Mesenteric fat pad (tissue), 1 donor: ENCODE measurements around the gene NOS3. TPM values are rescaled to one million over a fixed set of nuclear protein-coding genes. Genes with fewer than 3 reads are reported as not detected.
"Not testable (repeated sequence)": the region's sequence is repeated elsewhere in the genome, so short reads cannot be mapped to it uniquely, and the experiment has no call there.

Source experiments
- DNase-seq: peaks from one replicate; pipeline ENCODE4 v3.0.0-alpha.2; 2020; ENCODE audit warnings: low spot score
- total RNA-seq: library from RNA; stranded (reverse); fragmentation: NEBNext Ultra II Directional; extraction: Animal tissue kit (Norgen Biotek cat#: 25700); gene quantifications from one replicate; pipeline ENCODE4 v1.2.1, GENCODE V29; 2021
- donor health status: DM: yes; HTN: yes; CAD: no.

The NOS3 gene
- total RNA-seq, 1 donor from 2014 or later, result 57.1 TPM

GRCh38 chr7:150998341-150998740 lies 7.5 kb downstream of the NOS3 start:
- DNase-seq, result no peak

DNA sequence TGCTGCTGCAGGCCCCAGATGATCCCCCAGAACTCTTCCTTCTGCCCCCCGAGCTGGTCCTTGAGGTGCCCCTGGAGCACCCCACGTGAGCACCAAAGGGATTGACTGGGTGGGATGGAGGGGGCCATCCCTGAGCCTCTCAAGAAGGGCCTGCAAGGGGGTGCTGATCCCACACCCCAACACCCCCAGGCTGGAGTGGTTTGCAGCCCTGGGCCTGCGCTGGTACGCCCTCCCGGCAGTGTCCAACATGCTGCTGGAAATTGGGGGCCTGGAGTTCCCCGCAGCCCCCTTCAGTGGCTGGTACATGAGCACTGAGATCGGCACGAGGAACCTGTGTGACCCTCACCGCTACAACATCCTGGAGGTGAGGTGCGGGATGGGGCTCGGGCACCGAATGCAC lies 8.2 kb downstream of the NOS3 start:
- no peak for DNase-seq

- no peak for DNase-seq
These were observed 8.8 kb downstream of the NOS3 start for GRCh38 chr7:150999497-151000230.

- no peak for DNase-seq
These were observed 10.2 kb downstream of the NOS3 start for GRCh38 chr7:151000897-151001495.

DNA sequence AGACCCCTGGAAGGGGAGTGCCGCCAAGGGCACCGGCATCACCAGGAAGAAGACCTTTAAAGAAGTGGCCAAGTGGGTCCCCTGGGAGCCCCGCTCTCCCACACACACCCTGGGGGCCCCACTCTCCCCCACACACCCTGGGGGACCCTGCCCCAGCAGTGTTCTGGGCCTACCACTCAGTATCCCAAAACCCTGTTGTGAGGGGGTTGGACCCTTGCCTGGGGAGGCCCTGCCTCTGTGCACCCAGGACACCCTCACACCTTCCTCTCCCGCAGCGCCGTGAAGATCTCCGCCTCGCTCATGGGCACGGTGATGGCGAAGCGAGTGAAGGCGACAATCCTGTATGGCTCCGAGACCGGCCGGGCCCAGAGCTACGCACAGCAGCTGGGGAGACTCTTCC lies 10.7 kb downstream of the NOS3 start:
- DNase-seq, result no peak

GRCh38 chr7:151003572-151003971 lies 12.8 kb downstream of the NOS3 start:
- DNase-seq, result no peak

GRCh38 chr7:151005566-151005965 lies 14.7 kb downstream of the NOS3 start:
- no peak for DNase-seq

DNA sequence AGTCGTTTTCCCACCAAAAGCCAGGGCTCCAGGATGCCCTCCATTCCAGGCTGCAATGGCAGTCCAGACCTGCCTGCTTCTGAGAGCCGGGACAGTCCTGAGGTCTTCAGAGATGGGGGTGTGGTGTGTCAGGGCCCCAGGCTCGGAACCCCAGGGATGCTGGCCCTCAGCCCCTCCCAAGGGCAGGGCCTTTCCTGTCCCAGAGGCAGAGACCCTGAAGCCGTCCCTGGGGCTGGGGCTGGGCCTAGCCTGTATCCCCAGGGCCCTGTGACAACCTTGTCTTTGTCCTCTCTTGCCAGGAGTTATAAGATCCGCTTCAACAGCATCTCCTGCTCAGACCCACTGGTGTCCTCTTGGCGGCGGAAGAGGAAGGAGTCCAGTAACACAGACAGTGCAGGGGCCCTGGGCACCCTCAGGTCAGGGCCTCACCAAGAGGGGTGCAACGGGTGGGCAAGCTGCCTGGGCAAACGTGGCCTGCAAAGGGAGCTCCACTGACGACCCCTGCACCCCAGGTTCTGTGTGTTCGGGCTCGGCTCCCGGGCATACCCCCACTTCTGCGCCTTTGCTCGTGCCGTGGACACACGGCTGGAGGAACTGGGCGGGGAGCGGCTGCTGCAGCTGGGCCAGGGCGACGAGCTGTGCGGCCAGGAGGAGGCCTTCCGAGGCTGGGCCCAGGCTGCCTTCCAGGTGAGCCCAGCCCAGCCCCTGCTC lies 15.9 kb downstream of the NOS3 start:
- DNase-seq, result no peak

- no peak for DNase-seq
These were observed 16.7 kb downstream of the NOS3 start for GRCh38 chr7:151007469-151007898.

GRCh38 chr7:151008143-151008510 lies 17.3 kb downstream of the NOS3 start:
- no peak for DNase-seq

DNA sequence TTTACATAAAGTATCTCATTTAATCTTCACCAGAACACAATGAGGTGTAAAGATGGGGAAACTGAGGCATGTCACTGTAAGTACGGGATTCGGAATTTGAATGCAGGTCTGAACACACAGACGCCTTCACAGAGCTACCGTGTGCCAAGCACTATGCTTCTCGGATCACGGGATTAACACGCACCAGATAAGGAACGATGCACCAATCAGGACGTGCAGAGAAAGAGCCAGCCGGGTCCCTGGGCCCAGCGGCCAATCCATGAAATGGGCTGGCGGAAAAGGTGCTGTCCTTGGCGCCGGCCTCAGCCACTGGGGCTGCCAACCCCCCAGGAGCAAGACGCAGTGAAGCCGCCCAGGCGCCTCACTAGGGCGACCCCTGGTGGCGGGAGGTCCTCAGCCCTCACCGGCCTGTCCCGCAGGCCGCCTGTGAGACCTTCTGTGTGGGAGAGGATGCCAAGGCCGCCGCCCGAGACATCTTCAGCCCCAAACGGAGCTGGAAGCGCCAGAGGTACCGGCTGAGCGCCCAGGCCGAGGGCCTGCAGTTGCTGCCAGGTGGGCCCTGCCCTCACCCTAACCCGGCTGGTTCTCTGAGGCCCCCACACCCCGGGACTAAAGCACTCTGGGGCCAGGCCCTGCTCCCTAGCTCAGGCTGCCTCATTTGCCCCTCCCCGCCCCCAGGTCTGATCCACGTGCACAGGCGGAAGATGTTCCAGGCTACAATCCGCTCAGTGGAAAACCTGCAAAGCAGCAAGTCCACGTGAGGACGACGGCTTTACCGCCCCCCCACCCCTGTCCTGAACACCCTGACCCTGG lies 17.9 kb downstream of the NOS3 start:
- no peak for DNase-seq

- no peak for DNase-seq
These were observed 18.7 kb downstream of the NOS3 start for GRCh38 chr7:151009327-151010036.

- DNase-seq, result no peak
These were observed 19.2 kb downstream of the NOS3 start for GRCh38 chr7:151010037-151010306.

- no peak for DNase-seq
These were observed 19.7 kb downstream of the NOS3 start for GRCh38 chr7:151010307-151011096.

DNA sequence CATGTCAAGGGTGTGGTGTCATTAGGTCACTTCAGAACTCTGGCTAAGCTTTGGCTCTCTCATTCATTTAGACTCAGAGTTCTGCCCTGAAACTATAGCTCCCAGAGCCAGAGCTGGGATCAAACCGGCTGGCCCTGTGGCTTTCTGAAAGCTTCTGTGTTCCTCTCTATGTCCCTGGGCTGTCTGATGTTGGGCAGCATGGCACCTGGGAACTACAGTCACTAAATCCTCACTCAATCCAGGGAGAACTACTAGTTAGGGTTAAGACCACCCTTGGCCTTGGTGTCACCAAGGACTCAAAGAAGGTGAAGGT lies 20.2 kb downstream of the NOS3 start:
- DNase-seq, result no peak

DNA sequence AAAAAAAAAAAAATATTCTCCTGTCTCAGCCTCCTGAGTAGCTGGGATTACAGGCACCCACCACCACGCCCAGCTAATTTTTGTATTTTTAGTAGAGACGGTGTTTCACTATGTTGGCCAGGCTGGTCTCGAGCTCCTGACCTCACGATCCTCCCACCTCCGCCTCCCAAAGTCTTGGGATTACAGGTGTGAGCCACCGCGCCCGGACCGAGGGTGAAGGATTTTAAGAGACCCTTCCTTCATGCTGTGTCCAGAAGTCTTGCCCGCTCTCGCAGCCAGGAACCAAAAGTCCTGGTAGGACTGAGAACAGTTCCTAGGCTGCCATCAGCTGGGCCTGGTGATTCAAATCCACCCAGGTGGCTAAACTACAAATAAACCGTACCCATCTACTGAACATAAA lies 20.8 kb downstream of the NOS3 start:
- DNase-seq, result not testable (repeated sequence)

DNA sequence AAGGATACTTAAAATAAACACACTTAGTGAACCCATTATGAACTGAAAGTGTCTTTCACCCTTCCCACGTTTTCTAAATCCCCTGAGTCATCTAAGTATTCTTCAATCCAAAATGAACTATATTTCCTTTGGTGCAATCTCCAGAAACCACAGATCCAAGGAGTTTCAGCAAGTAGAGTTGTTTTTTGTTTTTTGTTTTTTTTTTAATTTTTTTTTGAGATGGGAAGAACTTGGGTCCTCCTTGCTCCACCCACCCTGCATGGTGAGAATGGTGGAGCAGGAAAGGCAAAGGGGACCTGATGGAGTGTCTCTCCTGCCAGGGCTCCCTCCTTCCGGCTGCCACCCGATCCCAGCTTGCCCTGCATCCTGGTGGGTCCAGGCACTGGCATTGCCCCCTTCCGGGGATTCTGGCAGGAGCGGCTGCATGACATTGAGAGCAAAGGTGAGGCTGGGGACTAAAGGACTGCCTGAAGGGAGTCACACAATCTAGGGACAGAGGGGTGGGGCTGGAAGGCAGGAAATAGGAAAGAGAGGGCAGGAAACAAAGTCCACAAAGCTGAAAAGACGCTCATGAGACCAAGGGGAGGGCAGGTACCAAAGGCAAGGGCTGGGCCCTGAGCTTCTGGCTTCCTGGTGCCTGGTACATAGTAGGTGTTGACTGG lies 21.3 kb downstream of the NOS3 start:
- no peak for DNase-seq

- no peak for DNase-seq
These were observed 22.1 kb downstream of the NOS3 start for GRCh38 chr7:151012911-151013347.

DNA sequence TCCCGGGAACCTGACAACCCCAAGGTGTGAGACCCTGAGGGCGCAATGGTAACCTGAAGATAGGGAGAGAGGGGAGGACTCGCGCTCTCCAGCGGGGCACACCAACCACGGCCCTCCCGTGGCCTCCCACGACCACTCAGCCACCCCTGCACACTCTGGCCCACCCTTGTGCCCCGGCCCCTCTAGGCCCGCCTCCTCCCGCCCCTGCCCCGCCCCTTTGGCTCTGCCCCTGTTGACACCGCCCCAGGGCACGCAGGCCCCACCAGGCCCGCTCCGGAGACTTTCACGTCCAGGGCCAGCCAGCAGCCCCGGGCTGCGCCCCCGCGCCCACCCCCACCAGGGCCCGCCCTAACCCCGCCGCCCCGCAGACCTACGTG lies 22.5 kb downstream of the NOS3 start:
- no peak for DNase-seq
